NCI-H2196 (cell line): ENCODE results near the gene UCP3.

Source experiments
- DNase-seq: peaks from one replicate; lab custom pipeline; 2025; ENCODE audit not compliant: unreplicated experiment; lab: John Stamatoyannopoulos, UW

UCP3 gene

DNA sequence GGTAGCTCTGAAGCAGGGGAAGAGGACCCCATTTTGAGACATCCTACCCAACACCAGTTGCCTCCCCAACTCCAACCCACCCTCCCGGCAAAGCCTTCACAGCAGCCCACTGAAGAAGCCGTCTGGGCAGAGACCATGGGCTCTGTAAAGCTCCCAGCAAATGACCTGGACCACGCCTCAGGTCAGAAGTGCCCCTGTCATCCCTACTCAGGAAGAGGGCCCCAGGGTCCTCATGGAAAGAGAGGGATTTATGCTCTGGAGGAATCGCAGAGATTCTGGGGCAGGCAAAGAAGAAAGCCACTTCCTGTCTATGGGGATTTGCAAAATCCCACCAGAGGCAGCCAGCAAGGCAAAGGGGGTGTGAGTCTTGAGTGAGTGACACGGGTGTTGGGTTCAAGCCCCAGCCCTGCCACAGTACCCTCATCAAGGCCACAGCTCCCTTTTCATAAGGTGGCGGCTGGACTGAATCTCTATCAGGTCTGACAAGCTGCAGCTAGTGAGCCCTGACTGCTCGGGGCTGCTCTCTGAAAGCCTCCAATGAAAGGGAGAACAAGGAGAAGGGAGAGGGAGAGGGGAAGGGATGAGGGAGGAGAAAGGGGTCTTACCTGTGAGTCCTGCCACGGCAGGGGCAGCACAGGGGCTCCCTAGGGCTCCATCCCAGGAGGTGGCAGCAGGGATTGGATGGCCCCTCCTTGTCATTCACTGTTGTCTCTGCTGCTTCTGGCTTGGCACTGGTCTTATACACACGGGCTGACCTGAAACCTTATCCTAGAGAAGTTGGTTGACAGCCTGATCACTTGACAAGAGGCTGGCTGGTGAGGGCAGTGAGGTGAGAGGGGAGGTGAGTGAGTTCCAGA is at the start of gene UCP3:
UCP3 (minus strand) TSS at position 713 of the 857 bp plus-strand sequence. CDS start 2,043 bp downstream, outside the sequence.
- DNase-seq: peak; percentile 57

GRCh38 chr11:74057249-74058151 is 48.6 kb upstream of the UCP3 start:
- DNase-seq: no peak

GRCh38 chr11:74055938-74056337 is 47.1 kb upstream of the UCP3 start:
- peak; percentile 18 for DNase-seq

- DNase-seq: no peak
Measured at GRCh38 chr11:74050465-74050864, 41.6 kb upstream of the UCP3 start.

- no peak for DNase-seq
Measured at GRCh38 chr11:74048993-74049392, 40.1 kb upstream of the UCP3 start.

DNA sequence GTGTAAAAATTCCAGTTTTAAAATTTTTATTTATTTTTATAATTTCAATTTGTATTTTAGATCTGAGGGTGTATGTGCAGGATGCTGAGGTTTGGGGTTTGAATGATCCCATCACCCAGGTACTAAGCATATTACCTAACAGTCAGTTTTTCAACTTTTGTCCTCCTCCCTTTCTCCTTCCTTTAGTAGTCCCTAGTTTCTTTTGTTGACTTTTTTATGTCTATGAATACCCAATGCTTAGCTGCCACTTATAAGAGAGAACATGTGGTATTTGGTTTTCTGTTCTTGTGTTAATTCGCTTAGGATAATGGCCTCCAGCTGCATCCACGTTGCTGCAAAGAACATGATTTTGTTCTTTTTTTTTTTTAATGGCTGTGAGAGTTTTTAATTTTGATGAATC is 35.7 kb upstream of the UCP3 start:
- DNase-seq: no peak

DNA sequence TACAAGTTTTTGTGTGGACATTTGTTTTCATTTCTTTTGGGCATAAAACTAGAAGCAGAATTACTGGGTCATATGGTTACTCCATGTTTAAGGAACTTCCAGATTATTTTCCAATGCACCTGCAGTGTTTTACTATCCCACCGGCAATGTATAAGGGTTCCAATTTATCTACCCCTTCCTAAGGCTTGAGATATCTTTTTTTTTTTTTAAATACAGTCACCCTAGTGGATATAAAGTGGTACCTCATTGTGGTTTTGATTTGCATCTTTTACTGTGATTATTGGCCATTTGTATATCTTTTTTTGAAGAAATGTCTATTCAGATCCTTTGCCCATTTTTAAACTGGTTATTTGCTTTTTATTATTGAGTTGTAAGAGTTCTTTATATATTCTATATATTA is 34.6 kb upstream of the UCP3 start:
- DNase-seq: no peak

DNA sequence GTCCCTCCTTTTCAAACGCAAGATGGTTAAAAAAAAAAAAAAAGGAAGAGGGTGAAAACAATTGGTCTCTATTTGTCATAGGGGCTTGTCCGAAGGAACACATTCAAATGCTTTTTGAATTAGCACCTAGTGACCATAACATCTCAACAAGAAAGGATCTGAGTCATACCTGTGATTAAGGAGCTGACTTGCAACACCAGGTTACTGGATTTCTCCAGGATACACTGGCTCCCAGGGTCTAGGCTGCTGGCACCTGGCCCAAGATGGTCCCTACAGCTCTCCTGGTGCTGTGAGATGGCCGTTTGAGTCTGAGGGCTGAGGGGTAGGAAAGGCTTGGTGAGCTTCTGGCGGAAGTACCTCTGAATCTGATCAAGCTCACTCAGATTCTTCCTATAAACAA is 28.4 kb upstream of the UCP3 start:
- no peak for DNase-seq

DNA sequence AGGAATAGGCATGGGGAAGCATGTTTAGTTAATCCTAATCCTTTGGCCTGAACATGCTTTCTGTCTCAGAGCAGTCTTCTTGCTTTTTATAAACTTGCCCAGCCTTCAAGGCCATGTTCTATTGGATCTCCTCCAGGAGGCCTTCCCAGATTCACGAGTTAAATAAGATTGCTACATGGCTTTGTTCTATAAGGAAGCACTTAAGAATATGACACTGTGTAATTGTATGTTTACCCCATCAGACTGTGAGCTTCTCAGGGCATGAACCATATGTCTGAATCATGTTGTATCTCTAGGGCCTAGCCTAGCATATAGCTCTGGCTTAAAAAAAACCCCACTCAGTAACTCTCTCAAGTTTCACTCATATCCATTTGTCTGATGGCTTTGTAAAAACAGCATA is 26.4 kb upstream of the UCP3 start:
- DNase-seq: no peak

GRCh38 chr11:74033046-74033445 is 24.2 kb upstream of the UCP3 start:
- no peak for DNase-seq

DNA sequence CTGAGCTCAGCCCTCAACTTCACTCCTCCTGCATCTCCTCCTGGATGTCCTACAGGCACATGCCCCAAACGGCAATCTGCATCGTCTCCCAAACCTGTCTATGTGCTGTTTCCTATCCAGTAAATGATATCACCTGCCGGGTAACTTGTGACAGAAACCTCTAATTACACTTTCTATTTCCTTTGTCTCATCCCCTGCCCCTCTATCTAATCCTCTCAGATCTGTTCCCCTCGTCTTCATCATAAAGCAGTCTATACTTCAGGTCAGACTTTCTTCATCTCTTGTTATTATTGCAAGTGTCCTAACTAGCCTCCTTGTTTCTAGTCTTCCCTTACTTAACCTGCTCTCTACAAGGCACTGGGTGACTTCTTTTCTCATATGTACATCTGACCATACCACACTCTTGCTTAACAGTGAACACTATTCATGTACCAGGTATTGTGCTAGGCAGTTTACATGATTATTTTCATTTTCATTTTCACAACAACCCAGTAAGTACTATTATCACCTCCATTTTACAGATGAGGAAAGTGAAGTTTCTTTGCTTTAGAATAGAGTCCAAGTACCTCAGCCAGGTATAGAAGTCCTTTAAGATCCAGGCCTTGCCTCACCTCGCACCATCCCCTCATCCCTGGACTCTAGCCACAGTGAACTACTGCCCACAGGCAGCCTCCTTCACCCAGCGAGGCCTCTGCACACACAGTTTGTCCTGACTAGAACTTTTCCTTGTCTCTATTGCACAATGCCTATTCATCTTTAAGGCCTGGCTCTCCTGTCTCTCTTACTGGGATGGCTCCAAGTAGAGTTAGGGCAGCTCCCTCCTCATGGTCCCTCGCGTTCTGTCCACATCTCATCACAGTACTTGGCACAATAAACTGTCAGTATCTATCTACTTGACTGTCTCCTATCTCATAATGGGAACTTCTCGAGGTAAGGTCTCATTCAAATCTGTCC is 22.1 kb upstream of the UCP3 start:
- DNase-seq: no peak

- DNase-seq: no peak
Measured at GRCh38 chr11:74025467-74026166, 16.7 kb upstream of the UCP3 start.

GRCh38 chr11:74024261-74025029 is 15.6 kb upstream of the UCP3 start:
- DNase-seq: no peak

- DNase-seq: no peak
Measured at GRCh38 chr11:74023276-74023675, 14.4 kb upstream of the UCP3 start.

- no peak for DNase-seq
Measured at GRCh38 chr11:74022546-74022945, 13.7 kb upstream of the UCP3 start.

GRCh38 chr11:74021998-74022397 is 13.1 kb upstream of the UCP3 start:
- DNase-seq: no peak

- no peak for DNase-seq
Measured at GRCh38 chr11:74020539-74020938, 11.7 kb upstream of the UCP3 start.

DNA sequence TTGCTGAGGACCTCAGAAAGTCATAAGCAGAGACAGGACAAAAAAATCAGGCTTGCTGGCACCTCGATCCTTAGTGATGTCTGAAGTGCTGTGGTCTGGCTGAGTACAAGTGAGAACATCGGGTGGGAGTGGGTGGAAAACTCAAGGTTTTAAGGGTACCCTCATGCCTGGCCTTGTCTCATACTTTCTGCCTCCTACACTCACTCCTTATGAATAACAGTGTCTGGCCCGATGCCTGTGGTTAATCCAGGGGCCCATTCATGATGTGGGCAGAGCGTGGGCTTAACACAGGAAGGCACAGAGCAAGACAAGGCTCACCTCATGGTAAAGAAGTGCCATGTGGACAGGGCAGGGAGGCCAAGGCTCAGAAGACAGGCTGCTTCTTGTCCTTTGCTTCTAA is 11.0 kb upstream of the UCP3 start:
- DNase-seq: no peak

GRCh38 chr11:74019104-74019738 is 10.3 kb upstream of the UCP3 start:
- DNase-seq: peak; percentile 37
